ENCODE results near the gene CCL7. TPM values are rescaled to one million over a fixed set of nuclear protein-coding genes. Genes with fewer than 3 reads are reported as not detected.

The CCL7 gene
- total RNA-seq, 4 donors from 2014 or later = 1.5 TPM; not detected in 3

DNA sequence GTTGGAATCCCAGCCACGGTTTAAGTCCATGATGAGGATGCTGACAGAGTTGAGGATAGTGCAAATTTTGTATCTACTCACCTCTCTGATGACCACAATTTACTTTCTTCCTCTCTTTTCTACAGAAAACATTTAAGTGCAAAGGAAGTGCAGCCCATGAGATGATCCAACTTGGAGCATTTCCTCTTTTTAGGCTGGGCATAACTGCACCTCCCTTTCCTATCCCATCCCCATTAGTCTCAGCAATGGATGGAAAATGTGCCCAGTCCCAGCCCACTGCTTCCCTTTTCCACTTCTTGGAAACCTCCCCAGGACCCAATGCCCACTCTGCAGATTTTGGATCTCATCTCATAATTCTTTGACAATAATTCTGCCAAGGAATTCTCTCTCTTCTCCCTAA, 32.6 kb downstream of the CCL7 start:
- DNase-seq (ENCODE audit: low spot score in 2 of 2) = no peak

DNA sequence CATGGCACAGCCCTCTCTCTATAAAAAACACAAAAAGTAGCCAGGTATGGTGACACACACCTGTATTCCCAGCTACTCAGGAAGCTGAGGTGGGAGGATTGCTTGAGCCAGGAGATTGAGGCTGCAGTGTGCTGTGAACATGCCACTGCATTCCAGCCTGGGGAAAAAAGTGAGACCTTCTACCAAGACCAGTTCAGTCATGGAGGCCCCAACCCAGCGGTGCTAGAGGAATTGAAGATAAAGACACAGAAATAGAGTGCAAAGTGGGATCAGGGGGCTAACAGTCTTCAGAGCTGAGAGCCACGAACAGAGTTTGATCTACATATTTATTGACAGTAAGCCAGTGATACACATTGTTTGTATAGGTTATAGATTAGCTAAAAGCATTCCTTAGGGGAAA, 33.6 kb downstream of the CCL7 start:
- H3K4me1 ChIP-seq = peaks cover 49% of the 10 kb centered on the region
- no peak for TF ChIP-seq POLR2AphosphoS5 (IDR thresholded peaks at IDR 0.05)
- no peak overlapping the region for H3K27ac ChIP-seq
- no peaks in the 10 kb centered on the region for H3K36me3 ChIP-seq
- no peaks in the 10 kb centered on the region for H3K9me3 ChIP-seq
- DNase-seq (ENCODE audit: low spot score in 2 of 2) = no peak
- H3K4me3 ChIP-seq = no peak overlapping the region
- H3K27me3 ChIP-seq = no peaks in the 10 kb centered on the region
- WGBS = 96% methylated on average over 2 of the region's 2 CpGs

More for the DNA sequence above, 32.6 kb downstream of the CCL7 start:
- TF ChIP-seq POLR2AphosphoS5 (IDR thresholded peaks at IDR 0.05) (no peak), POLR2A (IDR thresholded peaks at IDR 0.05) (no peak)
- H3K27ac ChIP-seq = no peak overlapping the region
- no peaks in the 10 kb centered on the region for H3K27me3 ChIP-seq
- no peaks in the 10 kb centered on the region for H3K9me3 ChIP-seq
- no peaks in the 10 kb centered on the region for H3K36me3 ChIP-seq
- H3K4me1 ChIP-seq = peaks cover 45% of the 10 kb centered on the region
- no peak overlapping the region for H3K4me3 ChIP-seq
- 86% methylated on average over 1 of the region's 1 CpG for WGBS

DNA sequence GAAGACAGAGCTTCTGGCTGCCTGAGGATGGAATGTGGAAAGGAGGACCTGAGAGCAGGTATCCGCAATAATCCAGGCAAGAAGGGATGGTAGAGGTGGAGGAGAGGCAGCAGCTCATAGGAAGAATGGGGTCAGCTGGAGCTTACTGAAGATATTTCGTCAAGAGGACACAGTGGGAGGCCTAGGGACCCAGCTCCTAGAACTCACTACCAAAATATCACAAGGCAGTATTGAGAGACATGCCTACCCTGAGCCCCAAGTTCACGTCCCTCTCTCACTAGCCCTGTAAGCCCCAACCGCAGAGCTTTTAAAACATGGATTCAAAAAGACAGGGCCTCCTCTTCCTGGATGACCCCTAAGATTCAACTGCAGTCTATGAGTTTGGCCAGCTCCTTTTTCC, 35.0 kb downstream of the CCL7 start:
- 94% methylated on average over 3 of the region's 4 CpGs for WGBS
- TF ChIP-seq POLR2A (IDR thresholded peaks at IDR 0.05) (no peak), POLR2AphosphoS5 (IDR thresholded peaks at IDR 0.05) (no peak), EP300 (IDR thresholded peaks at IDR 0.05) (no peak)
- TF ChIP-seq, protein P1, sequence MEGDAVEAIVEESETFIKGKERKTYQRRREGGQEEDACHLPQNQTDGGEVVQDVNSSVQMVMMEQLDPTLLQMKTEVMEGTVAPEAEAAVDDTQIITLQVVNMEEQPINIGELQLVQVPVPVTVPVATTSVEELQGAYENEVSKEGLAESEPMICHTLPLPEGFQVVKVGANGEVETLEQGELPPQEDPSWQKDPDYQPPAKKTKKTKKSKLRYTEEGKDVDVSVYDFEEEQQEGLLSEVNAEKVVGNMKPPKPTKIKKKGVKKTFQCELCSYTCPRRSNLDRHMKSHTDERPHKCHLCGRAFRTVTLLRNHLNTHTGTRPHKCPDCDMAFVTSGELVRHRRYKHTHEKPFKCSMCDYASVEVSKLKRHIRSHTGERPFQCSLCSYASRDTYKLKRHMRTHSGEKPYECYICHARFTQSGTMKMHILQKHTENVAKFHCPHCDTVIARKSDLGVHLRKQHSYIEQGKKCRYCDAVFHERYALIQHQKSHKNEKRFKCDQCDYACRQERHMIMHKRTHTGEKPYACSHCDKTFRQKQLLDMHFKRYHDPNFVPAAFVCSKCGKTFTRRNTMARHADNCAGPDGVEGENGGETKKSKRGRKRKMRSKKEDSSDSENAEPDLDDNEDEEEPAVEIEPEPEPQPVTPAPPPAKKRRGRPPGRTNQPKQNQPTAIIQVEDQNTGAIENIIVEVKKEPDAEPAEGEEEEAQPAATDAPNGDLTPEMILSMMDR (IDR thresholded peaks at IDR 0.05) = no peak
- no peaks in the 10 kb centered on the region for H3K27me3 ChIP-seq
- H3K36me3 ChIP-seq = no peaks in the 10 kb centered on the region
- no peak overlapping the region for H3K4me3 ChIP-seq
- no peaks in the 10 kb centered on the region for H3K9me3 ChIP-seq
- no peak overlapping the region for H3K27ac ChIP-seq
- DNase-seq (ENCODE audit: low spot score in 2 of 2) = no peak
- H3K4me1 ChIP-seq = peaks cover 36% of the 10 kb centered on the region

DNA sequence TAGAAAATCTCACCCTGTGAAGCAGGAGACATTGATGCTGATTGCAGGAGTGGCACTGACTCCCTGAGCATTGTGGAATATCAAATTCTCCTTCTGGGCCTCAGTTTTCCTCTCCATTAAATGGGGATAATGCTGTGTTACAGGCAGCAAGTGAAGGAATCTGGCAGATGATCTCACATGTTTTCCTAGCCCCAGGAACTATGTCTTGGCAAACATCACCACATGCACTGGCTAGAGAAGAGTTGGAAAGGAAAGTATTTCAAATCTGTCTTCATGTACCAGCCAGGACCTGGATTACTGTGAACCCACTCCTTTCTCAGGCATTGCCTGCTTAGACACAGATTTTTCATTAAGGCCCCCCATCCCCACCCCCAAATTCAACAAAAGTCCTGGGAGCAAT, 35.6 kb downstream of the CCL7 start:
- Histone ChIP-seq H3K27me3 (no peaks in the 10 kb centered on the region), H3K36me3 (no peaks in the 10 kb centered on the region), H3K9me3 (no peaks in the 10 kb centered on the region), H3K4me3 (no peak overlapping the region), H3K27ac (no peak overlapping the region), H3K4me1 (peaks cover 30% of the 10 kb centered on the region)
- TF ChIP-seq EP300 (IDR thresholded peaks at IDR 0.05) (no peak), POLR2A (IDR thresholded peaks at IDR 0.05) (no peak), POLR2AphosphoS5 (IDR thresholded peaks at IDR 0.05) (no peak)
- TF ChIP-seq, protein P1 (IDR thresholded peaks at IDR 0.05) = no peak
- DNase-seq (ENCODE audit: low spot score in 2 of 2) = no peak

DNA sequence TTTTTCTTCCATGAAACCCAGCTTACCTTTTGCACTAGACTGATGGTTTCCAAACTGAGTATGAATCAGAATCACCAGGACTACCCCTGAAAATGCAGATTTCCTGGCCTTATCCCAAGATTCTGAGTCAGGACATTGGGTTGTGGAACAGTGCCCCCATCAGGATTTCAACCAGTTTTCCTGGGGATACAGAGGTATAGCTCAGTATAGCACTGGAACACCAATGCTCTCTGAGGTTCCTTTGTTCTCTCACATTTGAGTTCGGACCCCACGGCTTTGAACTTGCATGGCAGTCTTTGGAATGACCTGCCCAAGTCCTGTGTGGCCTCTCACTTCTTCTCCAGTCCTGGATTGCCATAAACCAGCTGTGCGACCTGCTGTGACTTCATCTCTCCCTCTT, 36.4 kb downstream of the CCL7 start:
- DNase-seq (ENCODE audit: low spot score in 2 of 2) = no peak
- TF ChIP-seq, protein P1 (IDR thresholded peaks at IDR 0.05) = no peak
- no peak for TF ChIP-seq POLR2A (IDR thresholded peaks at IDR 0.05)
- no peak for TF ChIP-seq POLR2AphosphoS5 (IDR thresholded peaks at IDR 0.05)
- no peak for TF ChIP-seq EP300 (IDR thresholded peaks at IDR 0.05)
- no peaks in the 10 kb centered on the region for H3K27me3 ChIP-seq

DNA sequence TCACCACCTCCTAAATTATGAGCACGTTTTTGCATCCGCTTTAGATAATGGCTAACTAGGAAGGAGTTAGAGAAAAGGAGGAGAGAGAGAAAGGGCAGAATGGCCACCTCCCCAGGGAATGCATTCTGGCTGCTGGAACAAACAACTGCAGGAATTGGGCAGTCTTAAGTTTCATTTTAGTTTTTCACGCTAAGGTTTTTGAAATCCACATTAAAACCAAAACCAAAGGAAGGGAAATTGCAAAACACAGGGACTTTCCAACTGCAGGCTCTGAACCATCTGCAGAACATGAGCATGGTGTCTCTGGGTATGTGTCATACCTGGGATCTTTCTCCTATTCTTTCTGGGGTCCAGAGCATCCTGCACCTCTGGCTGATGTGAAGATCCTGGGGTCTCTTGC, 37.1 kb downstream of the CCL7 start:
- WGBS = 51% methylated on average over 3 of the region's 3 CpGs
- DNase-seq (ENCODE audit: low spot score in 2 of 2) = no peak
- Histone ChIP-seq H3K27ac (no peak overlapping the region), H3K36me3 (no peaks in the 10 kb centered on the region), H3K4me1 (peaks cover 27% of the 10 kb centered on the region), H3K9me3 (no peaks in the 10 kb centered on the region), H3K4me3 (no peak overlapping the region), H3K27me3 (no peaks in the 10 kb centered on the region)
- TF ChIP-seq POLR2AphosphoS5 (IDR thresholded peaks at IDR 0.05) (peak in 1 of 3 donors; percentile 30), EP300 (IDR thresholded peaks at IDR 0.05) (no peak)

More for the DNA sequence above, 36.4 kb downstream of the CCL7 start:
- Histone ChIP-seq H3K4me3 (no peak overlapping the region), H3K27ac (no peak overlapping the region), H3K4me1 (peaks cover 25% of the 10 kb centered on the region), H3K9me3 (no peaks in the 10 kb centered on the region), H3K36me3 (no peaks in the 10 kb centered on the region)
- 62% methylated on average over 3 of the region's 3 CpGs for WGBS

DNA sequence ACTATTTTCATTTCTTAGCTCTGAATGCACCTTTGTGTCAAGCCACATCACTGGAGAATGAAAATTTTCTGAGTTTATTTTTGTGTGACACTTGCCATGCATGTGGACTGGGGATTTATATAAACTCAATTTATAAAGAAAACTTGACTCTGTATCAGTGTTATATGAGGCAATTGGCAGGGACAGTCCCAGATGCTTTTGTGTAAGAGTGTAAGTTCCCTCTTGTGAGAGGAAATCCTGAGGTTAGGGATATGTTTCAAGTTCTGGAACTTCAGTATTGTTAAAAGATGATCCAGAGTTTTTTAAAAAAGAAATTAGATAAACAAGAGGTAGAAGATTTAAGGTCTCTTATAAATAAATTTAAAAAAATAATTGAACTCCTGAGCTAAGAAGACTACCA, 38.4 kb downstream of the CCL7 start:
- DNase-seq (ENCODE audit: low spot score in 2 of 2) = no peak
- Histone ChIP-seq H3K4me3 (no peak overlapping the region), H3K27ac (no peak overlapping the region), H3K4me1 (peaks cover 28% of the 10 kb centered on the region), H3K27me3 (no peaks in the 10 kb centered on the region), H3K36me3 (no peaks in the 10 kb centered on the region), H3K9me3 (no peaks in the 10 kb centered on the region)
- TF ChIP-seq POLR2AphosphoS5 (IDR thresholded peaks at IDR 0.05) = no peak
- no peak for TF ChIP-seq POLR2A (IDR thresholded peaks at IDR 0.05)
- TF ChIP-seq, protein P1 (IDR thresholded peaks at IDR 0.05) = no peak

Data from suprapubic skin (tissue), 4 donors.